Sigmoid colon (tissue), 4 donors: ENCODE results near the gene RPS6KB1.

Experiments
- EP300 ChIP-seq, 4 donors: sonication (generic); formaldehyde crosslinking; IDR thresholded peaks; one replicate each; pipeline ENCODE4 v1.6.1; 2017; ENCODE audit warnings: antibody characterized with exemption in 4 of 4
- POLR2A ChIP-seq, 2 donors: fragments of 450-650 bp; IDR thresholded peaks; one replicate each; pipeline ENCODE4 v1.6.1; 2016; ENCODE audit warnings: antibody characterized with exemption in 2 of 2, mild to moderate bottlenecking in 2 of 2, moderate library complexity in 2 of 2
- POLR2AphosphoS5 ChIP-seq, 4 donors: sonication (generic); formaldehyde crosslinking; IDR thresholded peaks; one replicate each; pipeline ENCODE4 v1.6.1; 2017; ENCODE audit warnings: antibody characterized with exemption in 4 of 4
- TF ChIP-seq, protein P1 (sequence below), 4 experiments: fragments of 450-650 bp in 3 of 4; fragments of 200-600 bp in 1 of 4; IDR thresholded peaks; one replicate each; pipeline ENCODE4 v1.5.1; 2016 to 2019; ENCODE audit warnings: antibody characterized with exemption in 4 of 4, mild to moderate bottlenecking in 3 of 4, moderate library complexity in 2 of 4

DNA sequence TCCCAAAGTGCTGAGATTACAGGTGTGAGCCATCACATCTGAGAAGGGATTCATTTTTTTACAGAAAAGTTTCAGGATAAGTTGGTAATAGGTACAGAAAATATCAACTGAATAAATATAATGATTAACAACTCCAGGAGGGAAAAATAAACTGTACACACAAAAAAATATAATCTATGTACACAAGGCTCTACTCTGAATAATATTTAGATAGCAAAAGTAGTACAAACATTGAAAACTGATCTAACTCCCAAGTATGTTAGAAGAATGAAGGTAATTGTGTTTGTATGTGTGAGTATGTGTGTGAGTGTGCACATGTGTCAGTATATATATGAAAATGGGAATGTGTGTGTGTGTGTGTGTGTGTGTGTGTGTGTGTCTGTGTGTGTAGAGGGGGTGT lies 20.6 kb upstream of the RPS6KB1 start:
- TF ChIP-seq POLR2A (IDR thresholded peaks at IDR 0.05), result no peak
- TF ChIP-seq, protein P1, sequence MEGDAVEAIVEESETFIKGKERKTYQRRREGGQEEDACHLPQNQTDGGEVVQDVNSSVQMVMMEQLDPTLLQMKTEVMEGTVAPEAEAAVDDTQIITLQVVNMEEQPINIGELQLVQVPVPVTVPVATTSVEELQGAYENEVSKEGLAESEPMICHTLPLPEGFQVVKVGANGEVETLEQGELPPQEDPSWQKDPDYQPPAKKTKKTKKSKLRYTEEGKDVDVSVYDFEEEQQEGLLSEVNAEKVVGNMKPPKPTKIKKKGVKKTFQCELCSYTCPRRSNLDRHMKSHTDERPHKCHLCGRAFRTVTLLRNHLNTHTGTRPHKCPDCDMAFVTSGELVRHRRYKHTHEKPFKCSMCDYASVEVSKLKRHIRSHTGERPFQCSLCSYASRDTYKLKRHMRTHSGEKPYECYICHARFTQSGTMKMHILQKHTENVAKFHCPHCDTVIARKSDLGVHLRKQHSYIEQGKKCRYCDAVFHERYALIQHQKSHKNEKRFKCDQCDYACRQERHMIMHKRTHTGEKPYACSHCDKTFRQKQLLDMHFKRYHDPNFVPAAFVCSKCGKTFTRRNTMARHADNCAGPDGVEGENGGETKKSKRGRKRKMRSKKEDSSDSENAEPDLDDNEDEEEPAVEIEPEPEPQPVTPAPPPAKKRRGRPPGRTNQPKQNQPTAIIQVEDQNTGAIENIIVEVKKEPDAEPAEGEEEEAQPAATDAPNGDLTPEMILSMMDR (IDR thresholded peaks at IDR 0.05), result no peak
- no peak for TF ChIP-seq POLR2AphosphoS5 (IDR thresholded peaks at IDR 0.05)
- no peak for TF ChIP-seq EP300 (IDR thresholded peaks at IDR 0.05)
